Heart left ventricle (tissue), 13 donors: ENCODE data around the gene SDR42E1.

Experiments
- CTCF ChIP-seq, 12 donors: fragments of 200-600 bp; sonication (generic) in 4 of 12; IDR thresholded peaks; one replicate each; pipeline versions ENCODE4 v1.5.0 to v1.8.0; 2018 to 2022; ENCODE audit warnings: antibody characterized with exemption in 12 of 12, mild to moderate bottlenecking in 5 of 12
- POLR2A ChIP-seq, 2 donors: fragments of 450-650 bp; IDR thresholded peaks; one replicate each; pipeline ENCODE4 v1.6.1; 2017; ENCODE audit warnings: antibody characterized with exemption in 2 of 2, mild to moderate bottlenecking in 2 of 2, moderate library complexity in 2 of 2
- donor health status: ischemic (EF 13 %, LVEDD 7.1; RV severe dilation, severe dysfunction).
- donor health status: DM: no; HTN: yes; CAD: no.
- donor health status: DM: no; HTN: no; CAD: no.
- donor health status: ischemic (EF 25% LVEDD 6.9; RV normal size, moderate dysfunction).
- donor health status: ischemic (EF 25% LVEDD 5.7; RV mildly dilated, moderate dysfunction).
- donor health status: ischemic (EF 35%, LVEDD 5.7; RV mildly dilated, moderate dysfunction).
- donor health status: nonischemic (EF 11% LVEDD 7.7; RV severe dilation, severe dysfunction).
- donor health status: DM: yes; HTN: yes; CAD: no.
- donor health status: PGD.
- donor health status: ischemic (EF 29% LVEDD 5.4; RV normal size, mild dysfunction).
- donor health status: nonischemic (EF 23%, LVEDD 6.1; RV moderate dilation, normal function).

GRCh38 chr16:82046941-82047340 lies 35.7 kb upstream of the SDR42E1 start:
- TF ChIP-seq CTCF (IDR thresholded peaks at IDR 0.05) (no peak), POLR2A (IDR thresholded peaks at IDR 0.05) (no peak)
